ENCODE measurements around the gene JARID2. TPM values are rescaled to one million over a fixed set of nuclear protein-coding genes. Genes with fewer than 3 reads are reported as not detected.

Gene JARID2
- total RNA-seq, 1 experiment from 2014 or later, result 180 TPM

DNA sequence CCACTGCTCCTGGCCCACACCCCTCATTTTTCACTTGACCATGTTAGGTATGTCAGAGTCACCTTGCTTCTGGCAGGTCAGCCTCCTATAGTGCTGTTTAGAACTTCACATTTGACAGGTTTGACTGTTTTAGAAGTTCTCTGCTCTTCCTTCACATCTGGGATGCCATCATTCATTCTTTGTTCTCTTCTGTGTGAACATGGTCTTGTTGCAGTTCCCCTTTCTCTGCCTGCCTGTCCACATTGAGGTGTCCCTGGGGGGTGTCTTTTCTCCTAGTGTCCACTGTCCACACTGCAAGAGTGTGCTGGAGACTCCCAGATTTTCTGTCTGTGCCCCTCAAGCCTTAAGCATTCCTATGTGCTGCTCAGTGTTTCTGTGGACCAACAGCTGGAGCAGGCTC lies 89.5 kb downstream of the JARID2 start:
- no peaks in the 10 kb centered on the region for H3K9me3 Mint-ChIP-seq
- H3K36me3 Mint-ChIP-seq, result no peaks in the 10 kb centered on the region
- peak; percentile 6; the same call in 1 of the 2 replicates for ATAC-seq
- H3K27ac Mint-ChIP-seq, result peak overlapping the region; percentile 84
- no peak for DNase-seq (ENCODE audit: low spot score)
- H3K4me1 Mint-ChIP-seq, result peaks cover 89% of the 10 kb centered on the region
- ChIA-PET POLR2A (no interaction called here), CTCF (no interaction called here)
- TF ChIP-seq, protein P1, sequence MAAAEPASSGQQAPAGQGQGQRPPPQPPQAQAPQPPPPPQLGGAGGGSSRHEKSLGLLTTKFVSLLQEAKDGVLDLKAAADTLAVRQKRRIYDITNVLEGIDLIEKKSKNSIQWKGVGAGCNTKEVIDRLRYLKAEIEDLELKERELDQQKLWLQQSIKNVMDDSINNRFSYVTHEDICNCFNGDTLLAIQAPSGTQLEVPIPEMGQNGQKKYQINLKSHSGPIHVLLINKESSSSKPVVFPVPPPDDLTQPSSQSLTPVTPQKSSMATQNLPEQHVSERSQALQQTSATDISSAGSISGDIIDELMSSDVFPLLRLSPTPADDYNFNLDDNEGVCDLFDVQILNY (CRISPR knock-in tag; IDR thresholded peaks at IDR 0.05), result no peak
- TF ChIP-seq, protein P2, sequence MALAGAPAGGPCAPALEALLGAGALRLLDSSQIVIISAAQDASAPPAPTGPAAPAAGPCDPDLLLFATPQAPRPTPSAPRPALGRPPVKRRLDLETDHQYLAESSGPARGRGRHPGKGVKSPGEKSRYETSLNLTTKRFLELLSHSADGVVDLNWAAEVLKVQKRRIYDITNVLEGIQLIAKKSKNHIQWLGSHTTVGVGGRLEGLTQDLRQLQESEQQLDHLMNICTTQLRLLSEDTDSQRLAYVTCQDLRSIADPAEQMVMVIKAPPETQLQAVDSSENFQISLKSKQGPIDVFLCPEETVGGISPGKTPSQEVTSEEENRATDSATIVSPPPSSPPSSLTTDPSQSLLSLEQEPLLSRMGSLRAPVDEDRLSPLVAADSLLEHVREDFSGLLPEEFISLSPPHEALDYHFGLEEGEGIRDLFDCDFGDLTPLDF (CRISPR knock-in tag; IDR thresholded peaks at IDR 0.05), result no peak
- TF ChIP-seq, protein P3, sequence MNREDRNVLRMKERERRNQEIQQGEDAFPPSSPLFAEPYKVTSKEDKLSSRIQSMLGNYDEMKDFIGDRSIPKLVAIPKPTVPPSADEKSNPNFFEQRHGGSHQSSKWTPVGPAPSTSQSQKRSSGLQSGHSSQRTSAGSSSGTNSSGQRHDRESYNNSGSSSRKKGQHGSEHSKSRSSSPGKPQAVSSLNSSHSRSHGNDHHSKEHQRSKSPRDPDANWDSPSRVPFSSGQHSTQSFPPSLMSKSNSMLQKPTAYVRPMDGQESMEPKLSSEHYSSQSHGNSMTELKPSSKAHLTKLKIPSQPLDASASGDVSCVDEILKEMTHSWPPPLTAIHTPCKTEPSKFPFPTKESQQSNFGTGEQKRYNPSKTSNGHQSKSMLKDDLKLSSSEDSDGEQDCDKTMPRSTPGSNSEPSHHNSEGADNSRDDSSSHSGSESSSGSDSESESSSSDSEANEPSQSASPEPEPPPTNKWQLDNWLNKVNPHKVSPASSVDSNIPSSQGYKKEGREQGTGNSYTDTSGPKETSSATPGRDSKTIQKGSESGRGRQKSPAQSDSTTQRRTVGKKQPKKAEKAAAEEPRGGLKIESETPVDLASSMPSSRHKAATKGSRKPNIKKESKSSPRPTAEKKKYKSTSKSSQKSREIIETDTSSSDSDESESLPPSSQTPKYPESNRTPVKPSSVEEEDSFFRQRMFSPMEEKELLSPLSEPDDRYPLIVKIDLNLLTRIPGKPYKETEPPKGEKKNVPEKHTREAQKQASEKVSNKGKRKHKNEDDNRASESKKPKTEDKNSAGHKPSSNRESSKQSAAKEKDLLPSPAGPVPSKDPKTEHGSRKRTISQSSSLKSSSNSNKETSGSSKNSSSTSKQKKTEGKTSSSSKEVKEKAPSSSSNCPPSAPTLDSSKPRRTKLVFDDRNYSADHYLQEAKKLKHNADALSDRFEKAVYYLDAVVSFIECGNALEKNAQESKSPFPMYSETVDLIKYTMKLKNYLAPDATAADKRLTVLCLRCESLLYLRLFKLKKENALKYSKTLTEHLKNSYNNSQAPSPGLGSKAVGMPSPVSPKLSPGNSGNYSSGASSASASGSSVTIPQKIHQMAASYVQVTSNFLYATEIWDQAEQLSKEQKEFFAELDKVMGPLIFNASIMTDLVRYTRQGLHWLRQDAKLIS (CRISPR knock-in tag; IDR thresholded peaks at IDR 0.05; ENCODE audit: borderline replicate concordance), result no peak
- TF ChIP-seq, protein P4, sequence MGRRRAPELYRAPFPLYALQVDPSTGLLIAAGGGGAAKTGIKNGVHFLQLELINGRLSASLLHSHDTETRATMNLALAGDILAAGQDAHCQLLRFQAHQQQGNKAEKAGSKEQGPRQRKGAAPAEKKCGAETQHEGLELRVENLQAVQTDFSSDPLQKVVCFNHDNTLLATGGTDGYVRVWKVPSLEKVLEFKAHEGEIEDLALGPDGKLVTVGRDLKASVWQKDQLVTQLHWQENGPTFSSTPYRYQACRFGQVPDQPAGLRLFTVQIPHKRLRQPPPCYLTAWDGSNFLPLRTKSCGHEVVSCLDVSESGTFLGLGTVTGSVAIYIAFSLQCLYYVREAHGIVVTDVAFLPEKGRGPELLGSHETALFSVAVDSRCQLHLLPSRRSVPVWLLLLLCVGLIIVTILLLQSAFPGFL (CRISPR knock-in tag; IDR thresholded peaks at IDR 0.05; ENCODE audit: borderline replicate concordance), result no peak
- TF ChIP-seq EMX1 (CRISPR knock-in tag; IDR thresholded peaks at IDR 0.05) (no peak), IRF2 (CRISPR knock-in tag; IDR thresholded peaks at IDR 0.05; ENCODE audit: borderline replicate concordance, low read depth) (no peak)
- TF ChIP-seq, protein P5, sequence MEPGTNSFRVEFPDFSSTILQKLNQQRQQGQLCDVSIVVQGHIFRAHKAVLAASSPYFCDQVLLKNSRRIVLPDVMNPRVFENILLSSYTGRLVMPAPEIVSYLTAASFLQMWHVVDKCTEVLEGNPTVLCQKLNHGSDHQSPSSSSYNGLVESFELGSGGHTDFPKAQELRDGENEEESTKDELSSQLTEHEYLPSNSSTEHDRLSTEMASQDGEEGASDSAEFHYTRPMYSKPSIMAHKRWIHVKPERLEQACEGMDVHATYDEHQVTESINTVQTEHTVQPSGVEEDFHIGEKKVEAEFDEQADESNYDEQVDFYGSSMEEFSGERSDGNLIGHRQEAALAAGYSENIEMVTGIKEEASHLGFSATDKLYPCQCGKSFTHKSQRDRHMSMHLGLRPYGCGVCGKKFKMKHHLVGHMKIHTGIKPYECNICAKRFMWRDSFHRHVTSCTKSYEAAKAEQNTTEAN (CRISPR knock-in tag; IDR thresholded peaks at IDR 0.05), result no peak
- TF ChIP-seq, protein P6, sequence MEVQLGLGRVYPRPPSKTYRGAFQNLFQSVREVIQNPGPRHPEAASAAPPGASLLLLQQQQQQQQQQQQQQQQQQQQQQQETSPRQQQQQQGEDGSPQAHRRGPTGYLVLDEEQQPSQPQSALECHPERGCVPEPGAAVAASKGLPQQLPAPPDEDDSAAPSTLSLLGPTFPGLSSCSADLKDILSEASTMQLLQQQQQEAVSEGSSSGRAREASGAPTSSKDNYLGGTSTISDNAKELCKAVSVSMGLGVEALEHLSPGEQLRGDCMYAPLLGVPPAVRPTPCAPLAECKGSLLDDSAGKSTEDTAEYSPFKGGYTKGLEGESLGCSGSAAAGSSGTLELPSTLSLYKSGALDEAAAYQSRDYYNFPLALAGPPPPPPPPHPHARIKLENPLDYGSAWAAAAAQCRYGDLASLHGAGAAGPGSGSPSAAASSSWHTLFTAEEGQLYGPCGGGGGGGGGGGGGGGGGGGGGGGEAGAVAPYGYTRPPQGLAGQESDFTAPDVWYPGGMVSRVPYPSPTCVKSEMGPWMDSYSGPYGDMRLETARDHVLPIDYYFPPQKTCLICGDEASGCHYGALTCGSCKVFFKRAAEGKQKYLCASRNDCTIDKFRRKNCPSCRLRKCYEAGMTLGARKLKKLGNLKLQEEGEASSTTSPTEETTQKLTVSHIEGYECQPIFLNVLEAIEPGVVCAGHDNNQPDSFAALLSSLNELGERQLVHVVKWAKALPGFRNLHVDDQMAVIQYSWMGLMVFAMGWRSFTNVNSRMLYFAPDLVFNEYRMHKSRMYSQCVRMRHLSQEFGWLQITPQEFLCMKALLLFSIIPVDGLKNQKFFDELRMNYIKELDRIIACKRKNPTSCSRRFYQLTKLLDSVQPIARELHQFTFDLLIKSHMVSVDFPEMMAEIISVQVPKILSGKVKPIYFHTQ (CRISPR knock-in tag; IDR thresholded peaks at IDR 0.05), result no peak
- no peaks in the 10 kb centered on the region for H3K27me3 Mint-ChIP-seq (ENCODE audit: low read depth)
- no peak overlapping the region for H3K4me3 Mint-ChIP-seq

DNA sequence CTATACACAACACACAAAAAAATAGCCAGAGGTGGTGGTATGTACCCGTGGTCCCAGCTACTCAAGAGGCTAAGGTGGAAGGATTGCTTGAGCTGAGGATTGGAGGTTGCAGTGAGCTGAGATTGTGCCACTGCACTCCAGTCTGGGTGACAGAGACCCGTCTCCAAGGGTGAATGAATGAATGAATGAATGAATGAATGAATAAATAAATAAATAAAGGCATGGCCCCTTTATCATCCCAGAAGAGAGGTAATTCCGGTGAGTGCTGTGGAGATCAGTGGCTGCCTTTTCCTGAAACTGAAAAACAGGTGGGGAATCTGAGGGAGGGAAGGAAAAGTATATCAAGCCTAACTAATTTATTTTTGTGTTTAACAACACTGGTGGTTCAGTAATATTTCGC lies 90.0 kb downstream of the JARID2 start:
- H3K4me1 Mint-ChIP-seq, result peaks cover 89% of the 10 kb centered on the region
- peak overlapping the region; percentile 14 for H3K4me3 Mint-ChIP-seq
- H3K27ac Mint-ChIP-seq, result peak overlapping the region; percentile 84

More for the DNA sequence above, 90.0 kb downstream of the JARID2 start:
- ChIA-PET CTCF (no interaction called here), POLR2A (no interaction called here)
- Mint-ChIP-seq H3K9me3 (no peaks in the 10 kb centered on the region), H3K27me3 (ENCODE audit: low read depth) (no peaks in the 10 kb centered on the region), H3K36me3 (no peaks in the 10 kb centered on the region)
- ATAC-seq, result no peak
- no peak for DNase-seq (ENCODE audit: low spot score)
- TF ChIP-seq, protein P7, sequence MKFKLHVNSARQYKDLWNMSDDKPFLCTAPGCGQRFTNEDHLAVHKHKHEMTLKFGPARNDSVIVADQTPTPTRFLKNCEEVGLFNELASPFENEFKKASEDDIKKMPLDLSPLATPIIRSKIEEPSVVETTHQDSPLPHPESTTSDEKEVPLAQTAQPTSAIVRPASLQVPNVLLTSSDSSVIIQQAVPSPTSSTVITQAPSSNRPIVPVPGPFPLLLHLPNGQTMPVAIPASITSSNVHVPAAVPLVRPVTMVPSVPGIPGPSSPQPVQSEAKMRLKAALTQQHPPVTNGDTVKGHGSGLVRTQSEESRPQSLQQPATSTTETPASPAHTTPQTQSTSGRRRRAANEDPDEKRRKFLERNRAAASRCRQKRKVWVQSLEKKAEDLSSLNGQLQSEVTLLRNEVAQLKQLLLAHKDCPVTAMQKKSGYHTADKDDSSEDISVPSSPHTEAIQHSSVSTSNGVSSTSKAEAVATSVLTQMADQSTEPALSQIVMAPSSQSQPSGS (CRISPR knock-in tag; IDR thresholded peaks at IDR 0.05; ENCODE audit: borderline replicate concordance, low read depth), result no peak
- TF ChIP-seq NR1H2 (CRISPR knock-in tag; IDR thresholded peaks at IDR 0.05), result no peak
- TF ChIP-seq, protein P8, sequence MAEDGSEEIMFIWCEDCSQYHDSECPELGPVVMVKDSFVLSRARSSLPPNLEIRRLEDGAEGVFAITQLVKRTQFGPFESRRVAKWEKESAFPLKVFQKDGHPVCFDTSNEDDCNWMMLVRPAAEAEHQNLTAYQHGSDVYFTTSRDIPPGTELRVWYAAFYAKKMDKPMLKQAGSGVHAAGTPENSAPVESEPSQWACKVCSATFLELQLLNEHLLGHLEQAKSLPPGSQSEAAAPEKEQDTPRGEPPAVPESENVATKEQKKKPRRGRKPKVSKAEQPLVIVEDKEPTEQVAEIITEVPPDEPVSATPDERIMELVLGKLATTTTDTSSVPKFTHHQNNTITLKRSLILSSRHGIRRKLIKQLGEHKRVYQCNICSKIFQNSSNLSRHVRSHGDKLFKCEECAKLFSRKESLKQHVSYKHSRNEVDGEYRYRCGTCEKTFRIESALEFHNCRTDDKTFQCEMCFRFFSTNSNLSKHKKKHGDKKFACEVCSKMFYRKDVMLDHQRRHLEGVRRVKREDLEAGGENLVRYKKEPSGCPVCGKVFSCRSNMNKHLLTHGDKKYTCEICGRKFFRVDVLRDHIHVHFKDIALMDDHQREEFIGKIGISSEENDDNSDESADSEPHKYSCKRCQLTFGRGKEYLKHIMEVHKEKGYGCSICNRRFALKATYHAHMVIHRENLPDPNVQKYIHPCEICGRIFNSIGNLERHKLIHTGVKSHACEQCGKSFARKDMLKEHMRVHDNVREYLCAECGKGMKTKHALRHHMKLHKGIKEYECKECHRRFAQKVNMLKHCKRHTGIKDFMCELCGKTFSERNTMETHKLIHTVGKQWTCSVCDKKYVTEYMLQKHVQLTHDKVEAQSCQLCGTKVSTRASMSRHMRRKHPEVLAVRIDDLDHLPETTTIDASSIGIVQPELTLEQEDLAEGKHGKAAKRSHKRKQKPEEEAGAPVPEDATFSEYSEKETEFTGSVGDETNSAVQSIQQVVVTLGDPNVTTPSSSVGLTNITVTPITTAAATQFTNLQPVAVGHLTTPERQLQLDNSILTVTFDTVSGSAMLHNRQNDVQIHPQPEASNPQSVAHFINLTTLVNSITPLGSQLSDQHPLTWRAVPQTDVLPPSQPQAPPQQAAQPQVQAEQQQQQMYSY (CRISPR knock-in tag; IDR thresholded peaks at IDR 0.05), result no peak
- TF ChIP-seq NFE2L1 (CRISPR knock-in tag; IDR thresholded peaks at IDR 0.05), result no peak
- TF ChIP-seq HMGA2 (CRISPR knock-in tag; IDR thresholded peaks at IDR 0.05), result no peak
- no peak for TF ChIP-seq FOXP1 (CRISPR knock-in tag; IDR thresholded peaks at IDR 0.05; ENCODE audit: borderline replicate concordance)
- TF ChIP-seq JUN (CRISPR knock-in tag; IDR thresholded peaks at IDR 0.05), result no peak
- no peak for TF ChIP-seq CREM (CRISPR knock-in tag; IDR thresholded peaks at IDR 0.05)

Measured in WTC11 (cell line).